H1 (cell line): ENCODE measurements around the gene CHRNA1. TPM values are rescaled to one million over a fixed set of nuclear protein-coding genes. Genes with fewer than 3 reads are reported as not detected.

Experiments
- TAF1 ChIP-seq: IDR thresholded peaks from 2 replicates; pipeline ENCODE4 v1.6.1; 2011; ENCODE audit warnings: mild to moderate bottlenecking, low read depth, low read length
- polyA plus RNA-seq, 7 experiments: library from polyadenylated mRNA; depleted of rRNA in 3 of 7; stranded (reverse) in 5 of 7; unstranded in 2 of 7; fragments of >200 nt in 5 of 7; fragments of 200-250 nt in 2 of 7; gene quantifications; 1 replicate in 5 of 7; 2 replicates in 1 of 7; 4 replicates in 1 of 7; pipeline versions ENCODE4 v1.2.1 to v1.2.3, GENCODE V29; 2011 to 2013; ENCODE audit warnings: missing spikeins in 2 of 7, mixed read lengths in 2 of 7
- total RNA-seq: library from RNA; stranded (reverse); fragmentation: NEBNext Ultra II Directional; extraction: Animal tissue kit (Norgen Biotek cat#: 25700); gene quantifications from 2 replicates; pipeline ENCODE4 v1.2.1, GENCODE V29; 2021

CHRNA1 gene
- total and polyA plus RNA-seq, 2 of the 8 experiments (the other 6 are each of a cell fraction or from before 2014, with no cell fraction given): 0.11 to 0.15 TPM

GRCh38 chr2:174744111-174744510, 20.2 kb downstream of the CHRNA1 start (continued):
- no peak for TF ChIP-seq TAF1
